ENCODE data around the gene SLC11A1.

SLC11A1 gene

GRCh38 chr2:218366621-218367414 lies 15.3 kb upstream of the SLC11A1 start:
- no peak for DNase-seq (ENCODE audit: low read depth)

GRCh38 chr2:218367415-218368149 lies 14.5 kb upstream of the SLC11A1 start:
- DNase-seq (ENCODE audit: low read depth): peak; percentile 88

GRCh38 chr2:218368150-218368528 lies 13.9 kb upstream of the SLC11A1 start:
- DNase-seq (ENCODE audit: low read depth): no peak

GRCh38 chr2:218368621-218369153 lies 13.4 kb upstream of the SLC11A1 start:
- no peak for DNase-seq (ENCODE audit: low read depth)

- no peak for DNase-seq (ENCODE audit: low read depth)
Measured at GRCh38 chr2:218369330-218369729, 12.7 kb upstream of the SLC11A1 start.

GRCh38 chr2:218370410-218371063 lies 11.5 kb upstream of the SLC11A1 start:
- no peak for DNase-seq (ENCODE audit: low read depth)

GRCh38 chr2:218371983-218372350 lies 10.1 kb upstream of the SLC11A1 start:
- no peak for DNase-seq (ENCODE audit: low read depth)

- DNase-seq (ENCODE audit: low read depth): no peak
Measured at GRCh38 chr2:218374795-218375194, 7.3 kb upstream of the SLC11A1 start.

- DNase-seq (ENCODE audit: low read depth): no peak
Measured at GRCh38 chr2:218375212-218375611, 6.9 kb upstream of the SLC11A1 start.

GRCh38 chr2:218378053-218378452 lies 4.0 kb upstream of the SLC11A1 start:
- no peak for DNase-seq (ENCODE audit: low read depth)

- DNase-seq (ENCODE audit: low read depth): no peak
Measured at GRCh38 chr2:218382785-218383184, 712 bp downstream of the SLC11A1 start.

GRCh38 chr2:218383892-218384519 lies 1.9 kb downstream of the SLC11A1 start:
- no peak for DNase-seq (ENCODE audit: low read depth)

GRCh38 chr2:218384975-218385374 lies 2.9 kb downstream of the SLC11A1 start:
- DNase-seq (ENCODE audit: low read depth): no peak

GRCh38 chr2:218386505-218387368 lies 4.7 kb downstream of the SLC11A1 start:
- DNase-seq (ENCODE audit: low read depth): no peak

- no peak for DNase-seq (ENCODE audit: low read depth)
Measured at GRCh38 chr2:218387369-218388194, 5.5 kb downstream of the SLC11A1 start.

- no peak for DNase-seq (ENCODE audit: low read depth)
Measured at GRCh38 chr2:218389333-218390150, 7.5 kb downstream of the SLC11A1 start.

- no peak for DNase-seq (ENCODE audit: low read depth)
Measured at GRCh38 chr2:218391202-218391601, 9.1 kb downstream of the SLC11A1 start.

GRCh38 chr2:218392459-218392858 lies 10.4 kb downstream of the SLC11A1 start:
- no peak for DNase-seq (ENCODE audit: low read depth)

- DNase-seq (ENCODE audit: low read depth): no peak
Measured at GRCh38 chr2:218392891-218393462, 10.9 kb downstream of the SLC11A1 start.

All from CMK (cell line).